Measurements from ENCODE around the gene AGBL1. TPM values are rescaled to one million over a fixed set of nuclear protein-coding genes. Genes with fewer than 3 reads are reported as not detected.

Gene AGBL1
- total RNA-seq, 1 experiment from 2014 or later, result not detected

DNA sequence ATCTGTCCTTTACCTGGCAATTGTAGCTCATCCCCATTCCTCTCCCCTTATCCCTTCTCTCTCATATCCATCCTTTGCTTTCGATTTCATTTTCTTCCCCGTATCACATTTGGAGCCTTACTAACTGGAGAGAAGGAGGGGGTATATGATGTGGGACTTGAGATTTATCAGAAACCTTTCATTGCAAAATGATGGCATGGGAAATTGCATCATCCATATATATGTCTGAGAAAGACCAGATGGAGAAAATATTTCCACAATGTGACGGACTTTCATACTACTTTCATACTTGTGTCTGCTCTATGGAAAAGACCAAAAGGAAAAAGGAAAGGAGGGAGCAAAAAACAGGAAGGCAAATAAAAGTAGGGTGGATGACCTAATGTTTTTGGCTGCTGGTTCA, 675.2 kb downstream of the AGBL1 start:
- 100% methylated on average over 2 of the region's 3 CpGs for WGBS (ENCODE audit: extremely low coverage, insufficient read length, low lambda C conversion rate)
- Histone ChIP-seq H4K8ac (replicated peaks; ENCODE audit: insufficient read length, low read depth, low read length) (no peak overlapping the region), H2BK15ac (ENCODE audit: low read depth, low read length) (no peak overlapping the region), H3K4ac (ENCODE audit: low read depth, low read length) (no peak overlapping the region), H3K4me1 (ENCODE audit: insufficient read depth, low read length) (no peaks in the 10 kb centered on the region), H4K91ac (ENCODE audit: insufficient read length, low read depth, low read length) (no peak overlapping the region), H2AFZ (ENCODE audit: low read length) (no peak overlapping the region), H3K56ac (ENCODE audit: insufficient read length, low read depth, low read length) (no peak overlapping the region), H2BK5ac (ENCODE audit: insufficient read length, low read length) (no peak overlapping the region), H3K4me2 (ENCODE audit: insufficient read depth, insufficient read length, low read length) (no peak overlapping the region), H3K18ac (ENCODE audit: insufficient read length, low read depth, low read length) (no peak overlapping the region), H3K9me3 (ENCODE audit: control insufficient read depth, low read depth, low read length) (no peaks in the 10 kb centered on the region), H3K79me1 (ENCODE audit: insufficient read depth, low read depth, low read length, poor library complexity, severe bottlenecking) (no peaks in the 10 kb centered on the region), H3T11ph (ENCODE audit: low read length) (no peak overlapping the region), H3K27me3 (ENCODE audit: insufficient read depth, low read length) (no peaks in the 10 kb centered on the region), H2BK12ac (ENCODE audit: insufficient read length, low read depth, low read length) (no peak overlapping the region), H3K9ac (ENCODE audit: extremely low read depth, insufficient read length, low read length) (no peak overlapping the region), H3K79me2 (ENCODE audit: insufficient read depth, low read length) (no peaks in the 10 kb centered on the region), H2BK20ac (ENCODE audit: low read depth, low read length, poor library complexity, severe bottlenecking) (no peak overlapping the region), H3K14ac (ENCODE audit: insufficient read depth, low read length) (no peak overlapping the region), H3K23me2 (ENCODE audit: insufficient read length, low read depth, low read length, poor library complexity, severe bottlenecking) (no peaks in the 10 kb centered on the region), H4K20me1 (ENCODE audit: control insufficient read depth, insufficient read depth, insufficient read length) (no peaks in the 10 kb centered on the region), H3K23ac (ENCODE audit: insufficient read length, low read depth, low read length) (no peak overlapping the region), H4K5ac (ENCODE audit: insufficient read length, low read depth, low read length) (no peak overlapping the region), H2BK120ac (ENCODE audit: low read depth, low read length, poor library complexity, severe bottlenecking) (no peak overlapping the region), H3K27ac (ENCODE audit: insufficient read length, low read depth, low read length) (no peak overlapping the region), H2AK5ac (ENCODE audit: insufficient read length, low read length) (no peak overlapping the region)
- H3K27ac Mint-ChIP-seq, result no peak overlapping the region
- H3K27me3 Mint-ChIP-seq (ENCODE audit: low read depth), result peaks cover 2% of the 10 kb centered on the region; the same call in 1 of the 2 replicates
- peaks cover 0 to 2% of the 10 kb centered on the region in 2 experiments; a peak in 1 of 5 replicates for H3K9me3 Mint-ChIP-seq
- TF ChIP-seq, protein P1, sequence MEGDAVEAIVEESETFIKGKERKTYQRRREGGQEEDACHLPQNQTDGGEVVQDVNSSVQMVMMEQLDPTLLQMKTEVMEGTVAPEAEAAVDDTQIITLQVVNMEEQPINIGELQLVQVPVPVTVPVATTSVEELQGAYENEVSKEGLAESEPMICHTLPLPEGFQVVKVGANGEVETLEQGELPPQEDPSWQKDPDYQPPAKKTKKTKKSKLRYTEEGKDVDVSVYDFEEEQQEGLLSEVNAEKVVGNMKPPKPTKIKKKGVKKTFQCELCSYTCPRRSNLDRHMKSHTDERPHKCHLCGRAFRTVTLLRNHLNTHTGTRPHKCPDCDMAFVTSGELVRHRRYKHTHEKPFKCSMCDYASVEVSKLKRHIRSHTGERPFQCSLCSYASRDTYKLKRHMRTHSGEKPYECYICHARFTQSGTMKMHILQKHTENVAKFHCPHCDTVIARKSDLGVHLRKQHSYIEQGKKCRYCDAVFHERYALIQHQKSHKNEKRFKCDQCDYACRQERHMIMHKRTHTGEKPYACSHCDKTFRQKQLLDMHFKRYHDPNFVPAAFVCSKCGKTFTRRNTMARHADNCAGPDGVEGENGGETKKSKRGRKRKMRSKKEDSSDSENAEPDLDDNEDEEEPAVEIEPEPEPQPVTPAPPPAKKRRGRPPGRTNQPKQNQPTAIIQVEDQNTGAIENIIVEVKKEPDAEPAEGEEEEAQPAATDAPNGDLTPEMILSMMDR (conservative IDR thresholded peaks at IDR 0.05), result no peak
- no peaks in the 10 kb centered on the region; a peak in 1 of 4 replicates for H3K4me1 Mint-ChIP-seq
- no peak overlapping the region for H3K4me3 Mint-ChIP-seq
- no peak for DNase-seq
- H3K36me3 Mint-ChIP-seq (ENCODE audit: insufficient read depth in 1 of 3, low read depth in 3 of 3), result no peaks in the 10 kb centered on the region; a peak in 1 of 7 replicates

Data from H9 (cell line).